GM23338 (cell line): ENCODE results near the gene C2orf72. TPM values are rescaled to one million over a fixed set of nuclear protein-coding genes. Genes with fewer than 3 reads are reported as not detected.

Experiments used
- ATAC-seq: fragments of 200-7000 bp; cut with Tn5 transposase; 3 replicates; pipeline ENCODE4 v1.9.1; 2020
- DNase-seq: peaks from one replicate; pipeline ENCODE4 v3.0.0-alpha.2; 2015; ENCODE audit warnings: low spot score
- H2AFZ ChIP-seq: fragments of 200-600 bp; sonication (generic); 2 replicates; pipeline ENCODE4 v1.8.0; 2016; ENCODE audit warnings: antibody characterized with exemption, mild to moderate bottlenecking, moderate library complexity
- H3F3A ChIP-seq: fragments of 200-600 bp; sonication (generic); replicated peaks from 2 replicates; pipeline ENCODE4 v1.8.0; 2017; ENCODE audit warnings: antibody characterized with exemption, mixed run types, low read depth
- H3K27ac ChIP-seq: fragments of 200-600 bp; sonication (generic); 2 replicates; pipeline ENCODE4 v1.6.1; 2016; ENCODE audit warnings: low read depth
- H3K27me3 ChIP-seq: fragments of 200-600 bp; sonication (generic); 2 replicates; pipeline ENCODE4 v1.8.0; 2016; ENCODE audit warnings: mild to moderate bottlenecking, mixed run types, moderate library complexity; ENCODE audit not compliant: insufficient read depth
- H3K36me3 ChIP-seq: fragments of 200-600 bp; sonication (generic); 2 replicates; pipeline ENCODE4 v1.8.0; 2016; ENCODE audit warnings: mild to moderate bottlenecking; ENCODE audit not compliant: insufficient read depth
- H3K4me1 ChIP-seq: fragments of 200-600 bp; sonication (generic); 2 replicates; pipeline ENCODE4 v1.8.0; 2016; ENCODE audit warnings: mild to moderate bottlenecking, moderate library complexity; ENCODE audit not compliant: insufficient read depth
- H3K4me2 ChIP-seq: fragments of 200-600 bp; sonication (generic); 2 replicates; pipeline ENCODE4 v1.7.1; 2017; ENCODE audit warnings: mixed run types
- H3K4me3 ChIP-seq: fragments of 200-600 bp; sonication (generic); 2 replicates; pipeline ENCODE4 v1.6.1; 2016; ENCODE audit warnings: mixed run types
- H3K79me2 ChIP-seq: fragments of 200-600 bp; sonication (generic); replicated peaks from 2 replicates; pipeline ENCODE4 v1.8.0; 2017; ENCODE audit warnings: mild to moderate bottlenecking; ENCODE audit not compliant: insufficient read depth
- H3K9me2 ChIP-seq: fragments of 200-600 bp; sonication (generic); 2 replicates; pipeline ENCODE4 v1.8.0; 2017; ENCODE audit not compliant: insufficient read depth
- H4K20me1 ChIP-seq: fragments of 200-600 bp; sonication (generic); replicated peaks from 2 replicates; pipeline ENCODE4 v1.8.0; 2017; ENCODE audit warnings: mild to moderate bottlenecking; ENCODE audit not compliant: insufficient read depth
- H3K27ac Mint-ChIP-seq: 2 replicates; pipeline ENCODE4 v1.8.0; 2020; ENCODE audit warnings: inconsistent platforms, mild to moderate bottlenecking, moderate library complexity, mixed read lengths
- H3K27me3 Mint-ChIP-seq: 3 replicates; pipeline ENCODE4 v1.8.0; 2022; ENCODE audit warnings: low read depth, mild to moderate bottlenecking, moderate library complexity, mixed read lengths, inconsistent platforms; ENCODE audit not compliant: insufficient read depth, poor library complexity
- H3K36me3 Mint-ChIP-seq: 3 replicates; pipeline ENCODE4 v1.8.0; 2021; ENCODE audit warnings: low read depth, mild to moderate bottlenecking, inconsistent platforms, moderate library complexity, mixed read lengths
- H3K4me1 Mint-ChIP-seq: 3 replicates; pipeline ENCODE4 v1.8.0; 2020; ENCODE audit warnings: mild to moderate bottlenecking, inconsistent platforms, mixed read lengths
- H3K4me3 Mint-ChIP-seq: 3 replicates; pipeline ENCODE4 v1.8.0; 2021; ENCODE audit warnings: moderate library complexity, mild to moderate bottlenecking, inconsistent platforms, mixed read lengths
- H3K9me3 Mint-ChIP-seq: 3 replicates; pipeline ENCODE4 v1.8.0; 2020; ENCODE audit warnings: moderate library complexity, mild to moderate bottlenecking, inconsistent platforms, mixed read lengths
- CREB1 ChIP-seq: fragments of 250-450 bp; sonication (Bioruptor Pico); IDR thresholded peaks from 2 replicates; pipeline ENCODE4 v1.5.0; 2020; ENCODE audit warnings: low read depth, mild to moderate bottlenecking, moderate library complexity
- ETS1 ChIP-seq: IDR thresholded peaks from 2 replicates; pipeline ENCODE4 v1.6.1; 2016; ENCODE audit warnings: antibody characterized with exemption
- EZH2 ChIP-seq: fragments of 200-600 bp; sonication (generic); IDR thresholded peaks from one replicate; pipeline ENCODE4 v1.8.0; 2017; ENCODE audit warnings: antibody characterized with exemption, mild to moderate bottlenecking, low read depth; ENCODE audit not compliant: unreplicated experiment
- EZH2phosphoT487 ChIP-seq: fragments of 200-600 bp; sonication (generic); IDR thresholded peaks from one replicate; pipeline ENCODE4 v1.8.1; 2018; ENCODE audit warnings: antibody characterized with exemption; ENCODE audit not compliant: unreplicated experiment
- JUNB ChIP-seq: IDR thresholded peaks from one replicate; pipeline ENCODE4 v1.6.1; 2016; ENCODE audit warnings: antibody characterized with exemption; ENCODE audit not compliant: unreplicated experiment
- NANOG ChIP-seq: IDR thresholded peaks from 2 replicates; pipeline ENCODE4 v1.6.1; 2016; ENCODE audit warnings: antibody characterized with exemption, borderline replicate concordance
- POLR2AphosphoS5 ChIP-seq: IDR thresholded peaks from 2 replicates; pipeline ENCODE4 v1.6.1; 2016; ENCODE audit warnings: antibody characterized with exemption, low read depth
- STAT1 ChIP-seq: IDR thresholded peaks from one replicate; pipeline ENCODE4 v1.6.1; 2016; ENCODE audit warnings: antibody characterized with exemption; ENCODE audit not compliant: unreplicated experiment
- ZNF114 ChIP-seq: fragments of 250-450 bp; sonication (Bioruptor Pico); IDR thresholded peaks from 2 replicates; pipeline ENCODE4 v1.5.0; 2020; ENCODE audit warnings: mild to moderate bottlenecking, moderate library complexity
- ZNF331 ChIP-seq: fragments of 250-450 bp; sonication (Bioruptor Pico); IDR thresholded peaks from 2 replicates; pipeline ENCODE4 v1.5.0; 2020; ENCODE audit warnings: low read depth, mild to moderate bottlenecking, moderate library complexity
- polyA plus RNA-seq: library from polyadenylated mRNA; unstranded; fragments of >200 nt; fragmentation: Nextera tagmentation; extraction: Ambion mirVana; gene quantifications from 2 replicates; pipeline ENCODE4 v1.2.1, GENCODE V29; 2016
- total RNA-seq: library from RNA; depleted of rRNA; stranded (reverse); fragments of >200 nt; shearing (Covaris generic); gene quantifications from 2 replicates; pipeline ENCODE4 v1.2.3, GENCODE V29; 2014
- TF ChIP-seq, protein P1 (sequence below): IDR thresholded peaks from one replicate; pipeline ENCODE4 v1.6.1; 2018; ENCODE audit warnings: antibody characterized with exemption; ENCODE audit not compliant: unreplicated experiment
- TF ChIP-seq, protein P2 (sequence below), 2 experiments: fragments of 200-600 bp in 1 of 2; sonication (generic) in 1 of 2; conservative IDR thresholded peaks; 2 replicates each; pipeline versions ENCODE4 v1.5.1 to v1.6.1; 2016 to 2017; ENCODE audit warnings: antibody characterized with exemption in 2 of 2, low read depth in 2 of 2, mild to moderate bottlenecking in 2 of 2, moderate library complexity in 1 of 2

The C2orf72 gene
- total and polyA plus RNA-seq, 2 experiments from 2014 or later, result 0.37 to 1.4 TPM

GRCh38 chr2:231028889-231029288, 8.4 kb upstream of the C2orf72 start (continued):
- TF ChIP-seq, protein P1, sequence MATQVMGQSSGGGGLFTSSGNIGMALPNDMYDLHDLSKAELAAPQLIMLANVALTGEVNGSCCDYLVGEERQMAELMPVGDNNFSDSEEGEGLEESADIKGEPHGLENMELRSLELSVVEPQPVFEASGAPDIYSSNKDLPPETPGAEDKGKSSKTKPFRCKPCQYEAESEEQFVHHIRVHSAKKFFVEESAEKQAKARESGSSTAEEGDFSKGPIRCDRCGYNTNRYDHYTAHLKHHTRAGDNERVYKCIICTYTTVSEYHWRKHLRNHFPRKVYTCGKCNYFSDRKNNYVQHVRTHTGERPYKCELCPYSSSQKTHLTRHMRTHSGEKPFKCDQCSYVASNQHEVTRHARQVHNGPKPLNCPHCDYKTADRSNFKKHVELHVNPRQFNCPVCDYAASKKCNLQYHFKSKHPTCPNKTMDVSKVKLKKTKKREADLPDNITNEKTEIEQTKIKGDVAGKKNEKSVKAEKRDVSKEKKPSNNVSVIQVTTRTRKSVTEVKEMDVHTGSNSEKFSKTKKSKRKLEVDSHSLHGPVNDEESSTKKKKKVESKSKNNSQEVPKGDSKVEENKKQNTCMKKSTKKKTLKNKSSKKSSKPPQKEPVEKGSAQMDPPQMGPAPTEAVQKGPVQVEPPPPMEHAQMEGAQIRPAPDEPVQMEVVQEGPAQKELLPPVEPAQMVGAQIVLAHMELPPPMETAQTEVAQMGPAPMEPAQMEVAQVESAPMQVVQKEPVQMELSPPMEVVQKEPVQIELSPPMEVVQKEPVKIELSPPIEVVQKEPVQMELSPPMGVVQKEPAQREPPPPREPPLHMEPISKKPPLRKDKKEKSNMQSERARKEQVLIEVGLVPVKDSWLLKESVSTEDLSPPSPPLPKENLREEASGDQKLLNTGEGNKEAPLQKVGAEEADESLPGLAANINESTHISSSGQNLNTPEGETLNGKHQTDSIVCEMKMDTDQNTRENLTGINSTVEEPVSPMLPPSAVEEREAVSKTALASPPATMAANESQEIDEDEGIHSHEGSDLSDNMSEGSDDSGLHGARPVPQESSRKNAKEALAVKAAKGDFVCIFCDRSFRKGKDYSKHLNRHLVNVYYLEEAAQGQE, result no peak
- no peak for TF ChIP-seq EZH2phosphoT487
- TF ChIP-seq, protein P2, sequence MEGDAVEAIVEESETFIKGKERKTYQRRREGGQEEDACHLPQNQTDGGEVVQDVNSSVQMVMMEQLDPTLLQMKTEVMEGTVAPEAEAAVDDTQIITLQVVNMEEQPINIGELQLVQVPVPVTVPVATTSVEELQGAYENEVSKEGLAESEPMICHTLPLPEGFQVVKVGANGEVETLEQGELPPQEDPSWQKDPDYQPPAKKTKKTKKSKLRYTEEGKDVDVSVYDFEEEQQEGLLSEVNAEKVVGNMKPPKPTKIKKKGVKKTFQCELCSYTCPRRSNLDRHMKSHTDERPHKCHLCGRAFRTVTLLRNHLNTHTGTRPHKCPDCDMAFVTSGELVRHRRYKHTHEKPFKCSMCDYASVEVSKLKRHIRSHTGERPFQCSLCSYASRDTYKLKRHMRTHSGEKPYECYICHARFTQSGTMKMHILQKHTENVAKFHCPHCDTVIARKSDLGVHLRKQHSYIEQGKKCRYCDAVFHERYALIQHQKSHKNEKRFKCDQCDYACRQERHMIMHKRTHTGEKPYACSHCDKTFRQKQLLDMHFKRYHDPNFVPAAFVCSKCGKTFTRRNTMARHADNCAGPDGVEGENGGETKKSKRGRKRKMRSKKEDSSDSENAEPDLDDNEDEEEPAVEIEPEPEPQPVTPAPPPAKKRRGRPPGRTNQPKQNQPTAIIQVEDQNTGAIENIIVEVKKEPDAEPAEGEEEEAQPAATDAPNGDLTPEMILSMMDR (conservative IDR thresholded peaks at IDR 0.05; ENCODE audit: low read depth in 2 of 2), result no peak
- TF ChIP-seq ETS1, result no peak
- no peak for TF ChIP-seq STAT1

GRCh38 chr2:231029563-231029962, 7.8 kb upstream of the C2orf72 start:
- H3K27me3 Mint-ChIP-seq, result peaks cover 3% of the 10 kb centered on the region
- H3K4me1 Mint-ChIP-seq, result no peaks in the 10 kb centered on the region
- Histone ChIP-seq H3K79me2 (no peaks in the 10 kb centered on the region), H3K9me2 (no peaks in the 10 kb centered on the region), H4K20me1 (no peaks in the 10 kb centered on the region), H3F3A (no peaks in the 10 kb centered on the region), H3K36me3 (no peaks in the 10 kb centered on the region), H2AFZ (no peak overlapping the region), H3K4me1 (no peaks in the 10 kb centered on the region), H3K27me3 (peaks cover 6% of the 10 kb centered on the region; the same call in 1 of the 2 replicates), H3K4me2 (no peak overlapping the region), H3K27ac (no peak overlapping the region), H3K4me3 (no peak overlapping the region)
- H3K4me3 Mint-ChIP-seq, result no peak overlapping the region
- no peaks in the 10 kb centered on the region for H3K36me3 Mint-ChIP-seq
- no peaks in the 10 kb centered on the region for H3K9me3 Mint-ChIP-seq
- DNase-seq, result no peak
- no peak for ATAC-seq
- no peak overlapping the region for H3K27ac Mint-ChIP-seq
- no peak for TF ChIP-seq NANOG
- no peak for TF ChIP-seq JUNB
- TF ChIP-seq, protein P2 (conservative IDR thresholded peaks at IDR 0.05; ENCODE audit: low read depth in 2 of 2), result no peak
- TF ChIP-seq, protein P1, result no peak
- no peak for TF ChIP-seq POLR2AphosphoS5
- no peak for TF ChIP-seq ZNF331
- TF ChIP-seq STAT1, result no peak
- TF ChIP-seq CREB1 (CRISPR knock-in tag), result no peak
- TF ChIP-seq EZH2, result no peak
- TF ChIP-seq ETS1, result no peak
- TF ChIP-seq ZNF114 (CRISPR knock-in tag), result no peak
